Activated naive CD8-positive, alpha-beta T cell treated with anti-CD3 and anti-CD28 coated beads, Interleukin-2, amount 50 U/mL, for 24 hours (primary cell): ENCODE results near the gene GSTT2.
"Not testable (repeated sequence)": the region's sequence is repeated elsewhere in the genome, so short reads cannot be mapped to it uniquely, and the experiment has no call there.

Experiments used
- ATAC-seq: fragments of 150-1000 bp; cut with Tn5 transposase; one replicate; pipeline ENCODE4 v1.10.0; 2021
- DNase-seq: peaks from one replicate; pipeline ENCODE4 v3.0.0; 2021
- H3K27ac Mint-ChIP-seq: one replicate; pipeline ENCODE4 v1.8.0; 2021; ENCODE audit warnings: mild to moderate bottlenecking, mixed read lengths
- H3K27me3 Mint-ChIP-seq: one replicate; pipeline ENCODE4 v1.8.0; 2021; ENCODE audit warnings: mixed read lengths
- H3K36me3 Mint-ChIP-seq: one replicate; pipeline ENCODE4 v1.8.0; 2021; ENCODE audit warnings: low read depth, mixed read lengths
- H3K4me1 Mint-ChIP-seq: one replicate; pipeline ENCODE4 v1.8.0; 2021; ENCODE audit warnings: mixed read lengths
- H3K4me3 Mint-ChIP-seq: one replicate; pipeline ENCODE4 v1.8.0; 2021; ENCODE audit warnings: mild to moderate bottlenecking, moderate library complexity, mixed read lengths
- H3K9me3 Mint-ChIP-seq: one replicate; pipeline ENCODE4 v1.8.0; 2021; ENCODE audit warnings: mixed read lengths

Gene GSTT2

GRCh38 chr22:23993581-23994177 lies 13.7 kb downstream of the GSTT2 start:
- H3K27me3 Mint-ChIP-seq, H3K27ac Mint-ChIP-seq, H3K4me1 Mint-ChIP-seq, H3K9me3 Mint-ChIP-seq, ATAC-seq, H3K36me3 Mint-ChIP-seq, H3K4me3 Mint-ChIP-seq, DNase-seq: not testable (repeated sequence)

- Mint-ChIP-seq H3K9me3 (no peaks in the 10 kb centered on the region), H3K36me3 (no peaks in the 10 kb centered on the region), H3K4me1 (no peaks in the 10 kb centered on the region), H3K27me3 (no peaks in the 10 kb centered on the region), H3K4me3 (no peak overlapping the region), H3K27ac (no peak overlapping the region)
- no peak for DNase-seq
- ATAC-seq = no peak
Observed at GRCh38 chr22:23997092-23997491, 17.2 kb downstream of the GSTT2 start.

GRCh38 chr22:23999779-24000178 lies 19.8 kb downstream of the GSTT2 start:
- not testable (repeated sequence) for H3K27ac Mint-ChIP-seq, DNase-seq, H3K4me1 Mint-ChIP-seq, H3K36me3 Mint-ChIP-seq, H3K9me3 Mint-ChIP-seq, H3K27me3 Mint-ChIP-seq, H3K4me3 Mint-ChIP-seq, ATAC-seq

- ATAC-seq (no peak), DNase-seq (no peak)
- Mint-ChIP-seq H3K4me1 (no peaks in the 10 kb centered on the region), H3K27ac (no peak overlapping the region), H3K36me3 (no peaks in the 10 kb centered on the region), H3K9me3 (no peaks in the 10 kb centered on the region), H3K4me3 (no peak overlapping the region), H3K27me3 (no peaks in the 10 kb centered on the region)
Observed at GRCh38 chr22:24001314-24001713, 21.4 kb downstream of the GSTT2 start.

- Mint-ChIP-seq H3K4me3 (no peak overlapping the region), H3K9me3 (no peaks in the 10 kb centered on the region), H3K36me3 (no peaks in the 10 kb centered on the region), H3K27me3 (no peaks in the 10 kb centered on the region), H3K4me1 (no peaks in the 10 kb centered on the region), H3K27ac (no peak overlapping the region)
- ATAC-seq (no peak), DNase-seq (no peak)
Observed at GRCh38 chr22:24002272-24002671, 22.3 kb downstream of the GSTT2 start.

GRCh38 chr22:24002851-24003250 lies 22.9 kb downstream of the GSTT2 start:
- no peak for DNase-seq
- no peaks in the 10 kb centered on the region for H3K36me3 Mint-ChIP-seq
- no peak overlapping the region for H3K4me3 Mint-ChIP-seq
- no peaks in the 10 kb centered on the region for H3K27me3 Mint-ChIP-seq
- H3K9me3 Mint-ChIP-seq = no peaks in the 10 kb centered on the region
- no peak for ATAC-seq
- no peak overlapping the region for H3K27ac Mint-ChIP-seq
- H3K4me1 Mint-ChIP-seq = no peaks in the 10 kb centered on the region

- no peak for DNase-seq
- H3K36me3 Mint-ChIP-seq = no peaks in the 10 kb centered on the region
- no peak overlapping the region for H3K27ac Mint-ChIP-seq
- no peak for ATAC-seq
- no peaks in the 10 kb centered on the region for H3K27me3 Mint-ChIP-seq
- H3K4me3 Mint-ChIP-seq = no peak overlapping the region
- no peaks in the 10 kb centered on the region for H3K4me1 Mint-ChIP-seq
- H3K9me3 Mint-ChIP-seq = no peaks in the 10 kb centered on the region
Observed at GRCh38 chr22:24003887-24004286, 24.0 kb downstream of the GSTT2 start.

- DNase-seq (no peak), ATAC-seq (no peak)
- no peaks in the 10 kb centered on the region for H3K36me3 Mint-ChIP-seq
- H3K27me3 Mint-ChIP-seq = no peaks in the 10 kb centered on the region
- H3K27ac Mint-ChIP-seq = no peak within 1 kb of the TSS
- peaks cover under 1% of the 10 kb centered on the region for H3K4me1 Mint-ChIP-seq
- H3K4me3 Mint-ChIP-seq = no peak within 1 kb of the TSS
- no peaks in the 10 kb centered on the region for H3K9me3 Mint-ChIP-seq
Observed at GRCh38 chr22:24005201-24005600, 25.3 kb downstream of the GSTT2 start, which contains the start of gene GSTT4. TSS of gene GSTT4 (minus strand) at chr22:24005453. CDS start at chr22:24005356, 97 bp downstream.

- no peaks in the 10 kb centered on the region for H3K27me3 Mint-ChIP-seq
- no peaks in the 10 kb centered on the region for H3K36me3 Mint-ChIP-seq
- H3K4me3 Mint-ChIP-seq = no peak overlapping the region
- ATAC-seq (no peak), DNase-seq (no peak)
- peaks cover 9% of the 10 kb centered on the region for H3K4me1 Mint-ChIP-seq
- no peaks in the 10 kb centered on the region for H3K9me3 Mint-ChIP-seq
- no peak overlapping the region for H3K27ac Mint-ChIP-seq
Observed at GRCh38 chr22:24006207-24006913, 26.4 kb downstream of the GSTT2 start.

- DNase-seq = no peak
- no peak overlapping the region for H3K27ac Mint-ChIP-seq
- H3K4me1 Mint-ChIP-seq = peaks cover 9% of the 10 kb centered on the region
- no peaks in the 10 kb centered on the region for H3K27me3 Mint-ChIP-seq
- no peaks in the 10 kb centered on the region for H3K9me3 Mint-ChIP-seq
- no peak for ATAC-seq
- H3K4me3 Mint-ChIP-seq = no peak overlapping the region
- no peaks in the 10 kb centered on the region for H3K36me3 Mint-ChIP-seq
Observed at GRCh38 chr22:24006914-24007214, 26.9 kb downstream of the GSTT2 start.

GRCh38 chr22:24007253-24008021 lies 27.5 kb downstream of the GSTT2 start:
- no peaks in the 10 kb centered on the region for H3K27me3 Mint-ChIP-seq
- H3K4me3 Mint-ChIP-seq = no peak overlapping the region
- DNase-seq (no peak), ATAC-seq (no peak)
- no peak overlapping the region for H3K27ac Mint-ChIP-seq
- peaks cover 12% of the 10 kb centered on the region for H3K4me1 Mint-ChIP-seq
- no peaks in the 10 kb centered on the region for H3K36me3 Mint-ChIP-seq
- no peaks in the 10 kb centered on the region for H3K9me3 Mint-ChIP-seq

GRCh38 chr22:24008022-24008283 lies 28.0 kb downstream of the GSTT2 start:
- Mint-ChIP-seq H3K9me3 (no peaks in the 10 kb centered on the region), H3K27ac (no peak overlapping the region), H3K36me3 (no peaks in the 10 kb centered on the region), H3K4me1 (peaks cover 17% of the 10 kb centered on the region), H3K4me3 (no peak overlapping the region), H3K27me3 (no peaks in the 10 kb centered on the region)
- DNase-seq (no peak), ATAC-seq (no peak)

GRCh38 chr22:24008381-24009226 lies 28.7 kb downstream of the GSTT2 start:
- Mint-ChIP-seq H3K4me3 (no peak overlapping the region), H3K36me3 (no peaks in the 10 kb centered on the region), H3K9me3 (no peaks in the 10 kb centered on the region), H3K27me3 (no peaks in the 10 kb centered on the region), H3K27ac (no peak overlapping the region), H3K4me1 (peaks cover 21% of the 10 kb centered on the region)
- no peak for DNase-seq
- no peak for ATAC-seq

- DNase-seq (no peak), ATAC-seq (no peak)
- Mint-ChIP-seq H3K27me3 (no peaks in the 10 kb centered on the region), H3K4me3 (no peak overlapping the region), H3K27ac (no peak overlapping the region), H3K4me1 (peaks cover 25% of the 10 kb centered on the region), H3K36me3 (no peaks in the 10 kb centered on the region), H3K9me3 (no peaks in the 10 kb centered on the region)
Observed at GRCh38 chr22:24009227-24010017, 29.5 kb downstream of the GSTT2 start.
